ENCODE data around the gene TARDBP. TPM values are rescaled to one million over a fixed set of nuclear protein-coding genes. Genes with fewer than 3 reads are reported as not detected.

TARDBP gene
- total RNA-seq, 1 experiment from 2014 or later = 283 TPM

DNA sequence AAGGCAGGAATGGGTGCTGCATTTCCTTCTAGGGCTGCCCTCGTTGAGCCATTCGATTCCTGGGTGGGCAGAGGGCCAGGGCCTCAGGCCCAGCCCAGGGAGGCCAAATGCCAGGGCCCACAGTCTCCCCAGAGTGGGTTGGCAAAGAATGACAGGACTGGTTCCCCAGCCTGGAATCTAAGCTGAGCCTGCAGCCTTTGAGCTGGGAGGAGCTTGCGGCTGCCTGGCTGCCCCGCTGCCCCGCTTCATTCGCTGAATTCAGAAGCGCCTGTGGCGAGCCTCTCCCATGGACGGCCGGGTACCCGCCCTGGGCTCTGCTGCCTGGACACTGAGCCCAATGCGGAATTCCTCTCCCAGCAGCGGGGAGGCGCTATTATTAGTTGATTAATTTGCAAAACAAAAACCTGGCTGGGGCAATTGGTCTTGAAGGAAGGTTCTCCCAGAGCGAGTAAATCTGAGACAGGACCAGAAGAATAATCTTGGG, 32.3 kb upstream of the TARDBP start:
- H3K27me3 ChIP-seq (replicated peaks; ENCODE audit: insufficient read depth, low read depth, low read length, poor library complexity) = no peaks in the 10 kb centered on the region
- H3K4me3 ChIP-seq (ENCODE audit: low read depth, low read length, poor library complexity, severe bottlenecking) = no peak overlapping the region
- TF ChIP-seq, protein P1, sequence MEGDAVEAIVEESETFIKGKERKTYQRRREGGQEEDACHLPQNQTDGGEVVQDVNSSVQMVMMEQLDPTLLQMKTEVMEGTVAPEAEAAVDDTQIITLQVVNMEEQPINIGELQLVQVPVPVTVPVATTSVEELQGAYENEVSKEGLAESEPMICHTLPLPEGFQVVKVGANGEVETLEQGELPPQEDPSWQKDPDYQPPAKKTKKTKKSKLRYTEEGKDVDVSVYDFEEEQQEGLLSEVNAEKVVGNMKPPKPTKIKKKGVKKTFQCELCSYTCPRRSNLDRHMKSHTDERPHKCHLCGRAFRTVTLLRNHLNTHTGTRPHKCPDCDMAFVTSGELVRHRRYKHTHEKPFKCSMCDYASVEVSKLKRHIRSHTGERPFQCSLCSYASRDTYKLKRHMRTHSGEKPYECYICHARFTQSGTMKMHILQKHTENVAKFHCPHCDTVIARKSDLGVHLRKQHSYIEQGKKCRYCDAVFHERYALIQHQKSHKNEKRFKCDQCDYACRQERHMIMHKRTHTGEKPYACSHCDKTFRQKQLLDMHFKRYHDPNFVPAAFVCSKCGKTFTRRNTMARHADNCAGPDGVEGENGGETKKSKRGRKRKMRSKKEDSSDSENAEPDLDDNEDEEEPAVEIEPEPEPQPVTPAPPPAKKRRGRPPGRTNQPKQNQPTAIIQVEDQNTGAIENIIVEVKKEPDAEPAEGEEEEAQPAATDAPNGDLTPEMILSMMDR (conservative IDR thresholded peaks at IDR 0.05; ENCODE audit: low read depth, low read length) = 0 out of 2 replicates have a peak, but pooled peaks have one; percentile 11
- no peak for TF ChIP-seq EZH2 (IDR thresholded peaks at IDR 0.05; ENCODE audit: borderline replicate concordance, low read depth, low read length, poor library complexity, severe bottlenecking)
- no peak overlapping the region for H3K27ac ChIP-seq (ENCODE audit: low read depth, low read length, poor library complexity, severe bottlenecking)
- no peaks in the 10 kb centered on the region for H3K9me3 ChIP-seq (ENCODE audit: low read depth, low read length, poor library complexity, severe bottlenecking)
- H3K4me1 ChIP-seq (ENCODE audit: insufficient read depth, low read length, poor library complexity, severe bottlenecking) = peaks cover 14% of the 10 kb centered on the region
- H3K36me3 ChIP-seq (ENCODE audit: insufficient read depth, low read length, poor library complexity, severe bottlenecking) = no peaks in the 10 kb centered on the region
- CTCF ChIA-PET = no interaction called here
- POLR2A ChIA-PET (ENCODE audit: low non-redundant PET) = no interaction called here
- no TSS peak for BruUV-seq (replicated peaks)
- no peak for DNase-seq (ENCODE audit: low spot score)
- intact Hi-C loops (cut with micrococcal nuclease; ENCODE audit: unreplicated experiment) = no loop called here

DNA sequence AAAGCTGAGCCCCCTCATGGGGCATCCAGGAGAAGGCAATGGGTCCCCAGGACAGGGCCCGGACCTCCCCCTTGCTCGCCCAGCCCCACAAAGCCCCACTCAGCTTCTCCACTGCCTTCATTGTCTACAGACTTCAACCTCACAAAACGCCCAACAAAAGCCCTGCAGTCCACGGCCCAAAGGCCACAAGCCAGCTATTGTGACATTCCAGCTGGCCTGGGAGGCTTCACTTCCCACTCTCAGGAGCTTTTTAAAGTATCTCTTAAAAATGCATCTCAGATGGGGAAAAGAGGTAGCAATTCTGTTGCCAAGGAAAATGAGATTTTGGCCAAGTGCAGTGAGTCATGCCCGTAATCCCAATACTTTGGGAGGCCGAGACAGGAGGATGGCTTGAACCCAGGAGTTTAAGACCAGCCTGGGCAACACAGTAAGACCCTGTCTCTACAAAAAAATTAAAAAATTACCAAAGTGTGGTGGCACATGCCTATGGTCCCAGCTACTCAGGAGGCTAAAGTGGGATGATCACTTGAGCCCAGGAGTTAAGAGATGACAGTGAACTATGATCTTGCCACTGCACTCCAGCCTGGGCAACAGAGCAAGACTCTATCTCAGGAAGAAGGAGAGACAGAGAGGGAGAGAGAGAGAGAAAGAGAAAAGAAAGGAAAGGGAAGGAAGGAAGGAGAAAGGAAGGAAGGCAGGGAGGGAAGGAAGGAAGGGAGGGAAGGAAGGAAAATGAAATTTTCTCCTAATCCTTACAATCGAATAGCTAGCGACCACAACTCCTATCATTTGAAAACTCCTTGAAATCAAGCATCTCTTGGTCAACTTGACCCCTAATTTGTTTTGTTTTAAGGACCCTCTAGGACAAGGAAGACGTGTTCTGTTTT, 31.4 kb upstream of the TARDBP start:
- Histone ChIP-seq H3K27me3 (replicated peaks; ENCODE audit: insufficient read depth, low read depth, low read length, poor library complexity) (no peaks in the 10 kb centered on the region), H3K36me3 (ENCODE audit: insufficient read depth, low read length, poor library complexity, severe bottlenecking) (no peaks in the 10 kb centered on the region), H3K4me3 (ENCODE audit: low read depth, low read length, poor library complexity, severe bottlenecking) (no peak overlapping the region), H3K4me1 (ENCODE audit: insufficient read depth, low read length, poor library complexity, severe bottlenecking) (peaks cover 5% of the 10 kb centered on the region), H3K27ac (ENCODE audit: low read depth, low read length, poor library complexity, severe bottlenecking) (no peak overlapping the region), H3K9me3 (ENCODE audit: low read depth, low read length, poor library complexity, severe bottlenecking) (no peaks in the 10 kb centered on the region)
- intact Hi-C loops (cut with micrococcal nuclease; ENCODE audit: unreplicated experiment) = no loop called here
- no peak for DNase-seq (ENCODE audit: low spot score)
- no TSS peak for BruUV-seq (replicated peaks)
- TF ChIP-seq EZH2 (IDR thresholded peaks at IDR 0.05; ENCODE audit: borderline replicate concordance, low read depth, low read length, poor library complexity, severe bottlenecking) = no peak
- TF ChIP-seq, protein P1 (conservative IDR thresholded peaks at IDR 0.05; ENCODE audit: low read depth, low read length) = no peak
- CTCF ChIA-PET = no interaction called here
- POLR2A ChIA-PET (ENCODE audit: low non-redundant PET) = no interaction called here

DNA sequence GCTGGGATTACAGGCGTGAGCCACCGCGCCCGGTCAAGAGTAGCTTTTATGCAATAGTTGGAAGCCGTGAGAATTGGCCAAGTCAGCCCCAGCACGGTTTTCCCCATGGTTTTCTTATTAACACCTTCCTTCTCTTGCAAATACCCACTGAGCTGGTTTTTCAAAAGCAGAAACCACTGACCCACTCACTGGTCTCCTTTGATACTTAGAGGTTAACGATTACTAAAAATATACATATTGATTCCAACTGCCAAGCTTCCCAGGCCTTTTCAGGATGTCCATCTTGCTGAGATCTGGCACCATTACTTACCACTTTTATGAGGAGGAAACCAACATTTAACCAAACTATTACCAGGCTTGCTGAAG, 25.9 kb upstream of the TARDBP start:
- no peaks in the 10 kb centered on the region for H3K9me3 ChIP-seq (ENCODE audit: low read depth, low read length, poor library complexity, severe bottlenecking)
- no peak for DNase-seq (ENCODE audit: low spot score)
- H3K4me1 ChIP-seq (ENCODE audit: insufficient read depth, low read length, poor library complexity, severe bottlenecking) = peaks cover 5% of the 10 kb centered on the region
- ChIA-PET CTCF (no interaction called here), POLR2A (ENCODE audit: low non-redundant PET) (interaction anchor here (0.6 kb wide), 1 partner anchor 433 kb away, joined by 3 read pairs; no protein-coding TSS in a partner anchor)
- no peaks in the 10 kb centered on the region for H3K27me3 ChIP-seq (replicated peaks; ENCODE audit: insufficient read depth, low read depth, low read length, poor library complexity)
- peak overlapping the region; percentile 60 for H3K27ac ChIP-seq (ENCODE audit: low read depth, low read length, poor library complexity, severe bottlenecking)
- no peak overlapping the region for H3K4me3 ChIP-seq (ENCODE audit: low read depth, low read length, poor library complexity, severe bottlenecking)
- TF ChIP-seq EZH2 (IDR thresholded peaks at IDR 0.05; ENCODE audit: borderline replicate concordance, low read depth, low read length, poor library complexity, severe bottlenecking) = no peak
- TF ChIP-seq, protein P1 (conservative IDR thresholded peaks at IDR 0.05; ENCODE audit: low read depth, low read length) = no peak
- H3K36me3 ChIP-seq (ENCODE audit: insufficient read depth, low read length, poor library complexity, severe bottlenecking) = no peaks in the 10 kb centered on the region
- intact Hi-C loops (cut with micrococcal nuclease; ENCODE audit: unreplicated experiment) = no loop called here
- BruUV-seq (replicated peaks) = TSS peak; percentile 50
